GM12878 (cell line): ENCODE measurements around the gene CHURC1. TPM values are rescaled to one million over a fixed set of nuclear protein-coding genes. Genes with fewer than 3 reads are reported as not detected.

Experiments
- ATAC-seq: fragments of 200-7000 bp; cut with Tn5 transposase; 3 replicates; pipeline ENCODE4 v1.9.1; 2020; ENCODE audit warnings: mild to moderate bottlenecking, moderate library complexity
- BruUV-seq: library from RNA; stranded (reverse); fragments of 400-500 nt; replicated peaks from 2 replicates; lab custom pipeline; 2021; lab: Mats Ljungman, UMichigan
- CTCF ChIA-PET: fragments of 300-600 bp; sonication (Branson Sonifier 250); formaldehyde crosslinking; extraction: SDS; loops from one replicate; lab custom pipeline; 2021; ENCODE audit warnings: inconsistent platforms; lab: Yijun Ruan, JAX
- POLR2A ChIA-PET: fragments of 350-600 bp; formaldehyde crosslinking; extraction: SDS; loops from one replicate; lab custom pipeline; 2021; ENCODE audit warnings: inconsistent platforms; lab: Charles Lee
- RAD21 ChIA-PET: fragments of 300-600 bp; sonication (Branson Sonifier 250); formaldehyde crosslinking; loops from one replicate; lab custom pipeline; 2023; ENCODE audit warnings: antibody characterized with exemption; ENCODE audit not compliant: unreplicated experiment; lab: Charles Lee
- SMC1A ChIA-PET: fragments of 300-600 bp; sonication (Branson Sonifier 250); formaldehyde crosslinking; loops from one replicate; lab custom pipeline; 2023; ENCODE audit not compliant: unreplicated experiment, uncharacterized antibody; lab: Charles Lee
- DNase-seq: peaks from one replicate; pipeline ENCODE4 v3.0.0-alpha.2; 2011; ENCODE audit warnings: low read depth, low spot score
- FAIRE-seq: peaks from 3 replicates; lab custom pipeline; 2011; peaks lifted over from hg19 to GRCh38; lab: Jason Lieb, UNC
- H2AFZ ChIP-seq: 2 replicates; pipeline ENCODE4 v1.6.0; 2011; ENCODE audit warnings: low read depth, low read length, control low read depth; ENCODE audit not compliant: control insufficient read depth
- H3K27ac ChIP-seq: 2 replicates; pipeline ENCODE4 v1.5.1; 2011; ENCODE audit warnings: control low read depth; ENCODE audit not compliant: control insufficient read depth, insufficient read depth
- H3K27me3 ChIP-seq, 2 experiments: replicated peaks in 1 of 2; 2 replicates each; pipeline versions ENCODE4 v1.6.0 to v1.6.1; 2011; ENCODE audit warnings: low read length in 1 of 2; ENCODE audit not compliant: control insufficient read depth in 2 of 2, insufficient read depth in 2 of 2
- H3K36me3 ChIP-seq, 2 experiments: 2 replicates each; pipeline ENCODE4 v1.5.1; 2011; ENCODE audit warnings: low read length in 1 of 2; ENCODE audit not compliant: control insufficient read depth in 2 of 2, insufficient read depth in 2 of 2
- H3K4me1 ChIP-seq: 2 replicates; pipeline ENCODE4 v1.6.1; 2011; ENCODE audit warnings: mild to moderate bottlenecking, low read length, moderate library complexity, mixed read lengths; ENCODE audit not compliant: control insufficient read depth, insufficient read depth
- H3K4me2 ChIP-seq: 2 replicates; pipeline ENCODE4 v1.6.0; 2011; ENCODE audit warnings: control low read depth; ENCODE audit not compliant: control insufficient read depth, insufficient read depth
- H3K4me3 ChIP-seq: fragments of 200-600 bp; sonication (generic); 2 replicates; pipeline ENCODE4 v1.5.1; 2016
- H3K79me2 ChIP-seq: 2 replicates; pipeline ENCODE4 v1.6.0; 2011; ENCODE audit warnings: low read length; ENCODE audit not compliant: control insufficient read depth, insufficient read depth
- H3K9ac ChIP-seq: 2 replicates; pipeline ENCODE4 v1.8.0; 2011; ENCODE audit warnings: low read length, control low read depth, mixed read lengths; ENCODE audit not compliant: control insufficient read depth, insufficient read depth
- H3K9me3 ChIP-seq: replicated peaks from 3 replicates; pipeline ENCODE4 v1.5.1; 2011; ENCODE audit warnings: mild to moderate bottlenecking, low read length; ENCODE audit not compliant: control insufficient read depth, insufficient read depth
- H4K20me1 ChIP-seq: 2 replicates; pipeline ENCODE4 v1.6.0; 2011; ENCODE audit not compliant: control insufficient read depth, insufficient read depth
- BHLHE40 ChIP-seq, 2 experiments: fragments of 450-650 bp in 1 of 2; IDR thresholded peaks; 2 replicates each; pipeline ENCODE4 v1.6.1; 2011 to 2017; ENCODE audit warnings: low read depth in 2 of 2, borderline replicate concordance in 1 of 2, improper control_type of control experiment in 1 of 2, low read length in 1 of 2, mild to moderate bottlenecking in 1 of 2
- BMI1 ChIP-seq: fragments of 450-650 bp; IDR thresholded peaks from 2 replicates; pipeline ENCODE4 v1.6.1; 2016; ENCODE audit warnings: mild to moderate bottlenecking, moderate library complexity, borderline replicate concordance
- BRCA1 ChIP-seq: IDR thresholded peaks from 2 replicates; pipeline ENCODE4 v1.6.1; 2011; ENCODE audit warnings: low read depth, low read length, improper control_type of control experiment
- CREB1 ChIP-seq: IDR thresholded peaks from 2 replicates; pipeline ENCODE4 v1.6.1; 2012; ENCODE audit warnings: low read depth, mild to moderate bottlenecking, inconsistent platforms
- GABPA ChIP-seq: IDR thresholded peaks from 2 replicates; pipeline ENCODE4 v1.6.1; 2014; ENCODE audit warnings: antibody characterized with exemption, low read depth, mild to moderate bottlenecking, inconsistent platforms
- GATAD2B ChIP-seq: fragments of 450-650 bp; conservative IDR thresholded peaks from 2 replicates; pipeline ENCODE4 v1.6.1; 2017; ENCODE audit warnings: low read depth, mild to moderate bottlenecking, moderate library complexity
- NFYA ChIP-seq: IDR thresholded peaks from 2 replicates; pipeline ENCODE4 v1.6.1; 2011; ENCODE audit warnings: low read depth, mild to moderate bottlenecking, low read length, improper control_type of control experiment, borderline replicate concordance
- PML ChIP-seq: IDR thresholded peaks from 2 replicates; pipeline ENCODE4 v1.6.1; 2012; ENCODE audit warnings: low read length, inconsistent platforms
- RFX5 ChIP-seq: IDR thresholded peaks from 2 replicates; pipeline ENCODE4 v1.6.1; 2011; ENCODE audit warnings: low read depth, low read length, improper control_type of control experiment
- TBL1XR1 ChIP-seq: IDR thresholded peaks from 2 replicates; pipeline ENCODE4 v1.6.1; 2012; ENCODE audit warnings: low read depth, low read length, improper control_type of control experiment
- TCF12 ChIP-seq: IDR thresholded peaks from 2 replicates; pipeline ENCODE4 v1.6.1; 2011; ENCODE audit warnings: low read depth, mild to moderate bottlenecking, low read length
- ZNF207 ChIP-seq: fragments of 450-650 bp; IDR thresholded peaks from 2 replicates; pipeline ENCODE4 v1.6.1; 2014; ENCODE audit warnings: antibody characterized with exemption, mild to moderate bottlenecking, borderline replicate concordance
- ZNF384 ChIP-seq: IDR thresholded peaks from 2 replicates; pipeline ENCODE4 v1.6.1; 2012; ENCODE audit warnings: low read depth, mild to moderate bottlenecking, low read length, improper control_type of control experiment, borderline replicate concordance
- ZNF622 ChIP-seq: fragments of 450-650 bp; IDR thresholded peaks from 2 replicates; pipeline ENCODE4 v1.6.1; 2017; ENCODE audit warnings: mild to moderate bottlenecking, inconsistent platforms
- WGBS: methylation state at CpG from one replicate; pipeline ENCODE4 v1.1.6; 2016; ENCODE audit warnings: low lambda C conversion rate; ENCODE audit not compliant: insufficient replicate concordance, insufficient coverage; ENCODE audit errors: missing lambda C conversion rate; 5-methylcytosine and 5-hydroxymethylcytosine counted together
- in situ Hi-C: fragments of 300-500 bp; cut with MboI; formaldehyde crosslinking; loops from 9 replicates; pipeline ENCODE4 v1.14.3; 2018; ENCODE audit warnings: mixed read lengths
- intact Hi-C: fragments of 100-400 bp; cut with micrococcal nuclease; formaldehyde crosslinking; loops from one replicate; pipeline ENCODE4 v1.14.2; 2022; ENCODE audit not compliant: unreplicated experiment
- polyA plus RNA-seq, 11 experiments: library from polyadenylated mRNA; depleted of rRNA in 4 of 11; unstranded in 6 of 11; stranded (reverse) in 5 of 11; fragments of >200 nt; fragmentation: Nextera tagmentation in 4 of 11; fragmentation: Illumina TruSeq in 1 of 11; extraction: Ambion mirVana in 4 of 11; extraction: Trizol in 1 of 11; gene quantifications; 1 replicate in 1 of 11; 2 replicates in 10 of 11; pipeline versions ENCODE4 v1.2.1 to v1.2.3, GENCODE V29; 2011 to 2016; ENCODE audit warnings: inconsistent platforms in 2 of 11, missing spikeins in 2 of 11, low read depth in 1 of 11
- total RNA-seq, 4 experiments: library from RNA; depleted of rRNA in 3 of 4; stranded (reverse); fragments of >200 nt in 3 of 4; fragmentation: Illumina TruSeq in 1 of 4; extraction: Trizol in 1 of 4; gene quantifications; 2 replicates each; pipeline versions ENCODE4 v1.2.1 to v1.2.3, GENCODE V29; 2013 to 2021
- TF ChIP-seq, protein P1 (sequence below): fragments of 450-650 bp; IDR thresholded peaks from 2 replicates; pipeline ENCODE4 v1.6.1; 2018; ENCODE audit warnings: borderline replicate concordance, mild to moderate bottlenecking; ENCODE audit not compliant: partially characterized antibody
- TF ChIP-seq, protein P2 (sequence below): fragments of 450-650 bp; IDR thresholded peaks from 2 replicates; pipeline ENCODE4 v1.6.1; 2014; ENCODE audit warnings: mild to moderate bottlenecking

CHURC1 gene
- total and polyA plus RNA-seq, 10 of the 15 experiments (the other 5 are each of a cell fraction or from before 2014, with no cell fraction given), result 41.0 to 421 (median 140) TPM

DNA sequence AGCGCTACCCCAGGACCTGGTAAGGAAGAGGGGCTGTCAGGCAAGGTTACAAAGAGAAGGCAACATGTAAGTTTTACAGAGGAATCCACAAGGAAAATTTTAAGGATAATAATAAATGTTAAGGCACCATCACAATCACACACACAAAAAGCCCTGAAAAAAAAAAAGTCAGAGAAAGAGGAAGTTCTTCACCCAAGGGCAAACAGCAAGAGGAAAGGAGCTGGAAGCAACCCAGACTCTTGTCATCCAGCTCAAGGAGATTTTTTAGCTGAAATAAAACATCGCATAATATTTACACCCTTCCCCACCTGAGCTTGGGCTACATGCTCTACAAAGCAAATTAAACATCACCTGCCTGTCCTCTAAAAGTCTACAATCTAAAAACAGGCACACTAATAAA is 44.1 kb upstream of the CHURC1 start:
- peaks cover 0 to 5% of the 10 kb centered on the region in 2 experiments; a peak in 1 of 4 replicates for H3K27me3 ChIP-seq
- no peak for FAIRE-seq
- no peaks in the 10 kb centered on the region for H4K20me1 ChIP-seq
- no TSS peak for BruUV-seq
- TF ChIP-seq ZNF622 (no peak), ZNF207 (no peak), ZNF384 (no peak), RFX5 (no peak), PML (no peak), BMI1 (no peak), BRCA1 (no peak), TBL1XR1 (no peak), TCF12 (no peak), BHLHE40 (IDR thresholded peaks at IDR 0.05; ENCODE audit: borderline replicate concordance in 1 of 2, low read depth in 2 of 2, low read length in 1 of 2) (no peak), NFYA (no peak), CREB1 (no peak), GABPA (no peak), GATAD2B (no peak)
- TF ChIP-seq, protein P1, sequence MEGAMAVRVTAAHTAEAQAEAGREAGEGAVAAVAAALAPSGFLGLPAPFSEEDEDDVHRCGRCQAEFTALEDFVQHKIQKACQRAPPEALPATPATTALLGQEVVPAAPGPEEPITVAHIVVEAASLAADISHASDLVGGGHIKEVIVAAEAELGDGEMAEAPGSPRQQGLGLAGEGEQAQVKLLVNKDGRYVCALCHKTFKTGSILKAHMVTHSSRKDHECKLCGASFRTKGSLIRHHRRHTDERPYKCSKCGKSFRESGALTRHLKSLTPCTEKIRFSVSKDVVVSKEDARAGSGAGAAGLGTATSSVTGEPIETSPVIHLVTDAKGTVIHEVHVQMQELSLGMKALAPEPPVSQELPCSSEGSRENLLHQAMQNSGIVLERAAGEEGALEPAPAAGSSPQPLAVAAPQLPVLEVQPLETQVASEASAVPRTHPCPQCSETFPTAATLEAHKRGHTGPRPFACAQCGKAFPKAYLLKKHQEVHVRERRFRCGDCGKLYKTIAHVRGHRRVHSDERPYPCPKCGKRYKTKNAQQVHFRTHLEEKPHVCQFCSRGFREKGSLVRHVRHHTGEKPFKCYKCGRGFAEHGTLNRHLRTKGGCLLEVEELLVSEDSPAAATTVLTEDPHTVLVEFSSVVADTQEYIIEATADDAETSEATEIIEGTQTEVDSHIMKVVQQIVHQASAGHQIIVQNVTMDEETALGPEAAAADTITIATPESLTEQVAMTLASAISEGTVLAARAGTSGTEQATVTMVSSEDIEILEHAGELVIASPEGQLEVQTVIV, result no peak
- TF ChIP-seq, protein P2, sequence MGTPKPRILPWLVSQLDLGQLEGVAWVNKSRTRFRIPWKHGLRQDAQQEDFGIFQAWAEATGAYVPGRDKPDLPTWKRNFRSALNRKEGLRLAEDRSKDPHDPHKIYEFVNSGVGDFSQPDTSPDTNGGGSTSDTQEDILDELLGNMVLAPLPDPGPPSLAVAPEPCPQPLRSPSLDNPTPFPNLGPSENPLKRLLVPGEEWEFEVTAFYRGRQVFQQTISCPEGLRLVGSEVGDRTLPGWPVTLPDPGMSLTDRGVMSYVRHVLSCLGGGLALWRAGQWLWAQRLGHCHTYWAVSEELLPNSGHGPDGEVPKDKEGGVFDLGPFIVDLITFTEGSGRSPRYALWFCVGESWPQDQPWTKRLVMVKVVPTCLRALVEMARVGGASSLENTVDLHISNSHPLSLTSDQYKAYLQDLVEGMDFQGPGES, result no peak
- in situ Hi-C loops, result no loop called here
- intact Hi-C loops, result no loop called here
- no peaks in the 10 kb centered on the region for H3K9me3 ChIP-seq
- ATAC-seq, result no peak
- ChIA-PET POLR2A (interaction anchor here (0.6 kb wide), 2 partner anchors 178 to 407 kb away, joined by 3 read pairs; no protein-coding TSS in a partner anchor), RAD21 (interaction anchor here (0.7 to 1.6 kb wide), 2 partner anchors 8 to 129 kb away, joined by 3 to 5 read pairs; no protein-coding TSS in a partner anchor), SMC1A (interaction anchor here (0.7 to 2.8 kb wide), 3 partner anchors 19 to 439 kb away, joined by 3 to 6 read pairs (median 4); no protein-coding TSS in a partner anchor), CTCF (interaction anchor here (0.6 to 1.5 kb wide), 4 partner anchors 12 to 696 kb away, joined by 3 to 6 read pairs (median 4); no protein-coding TSS in a partner anchor)
- H3K27ac ChIP-seq, result no peak overlapping the region
- no peak overlapping the region for H3K9ac ChIP-seq
- no peak overlapping the region for H2AFZ ChIP-seq
- no peaks in the 10 kb centered on the region for H3K4me1 ChIP-seq
- no peaks in the 10 kb centered on the region for H3K79me2 ChIP-seq
- 0% methylated on average over 2 of the region's 2 CpGs for WGBS
- no peaks in the 10 kb centered on the region for H3K36me3 ChIP-seq
- no peak overlapping the region for H3K4me2 ChIP-seq
- H3K4me3 ChIP-seq, result no peak overlapping the region
- DNase-seq, result no peak
